Liver (tissue), 9 donors: Measurements from ENCODE around the gene SCAMP1. TPM values are rescaled to one million over a fixed set of nuclear protein-coding genes. Genes with fewer than 3 reads are reported as not detected.

Experiments
- DNase-seq: peaks from one replicate; pipeline ENCODE4 v3.0.0-alpha.2; 2017; ENCODE audit warnings: low spot score
- H3K27ac ChIP-seq, 2 donors: one replicate each; pipeline ENCODE4 v1.7.0; 2013; ENCODE audit warnings: inconsistent platforms in 2 of 2, low read length in 2 of 2, control low read depth in 1 of 2, low read depth in 1 of 2, mild to moderate bottlenecking in 1 of 2
- H3K27me3 ChIP-seq, 4 donors: one replicate each; pipeline versions ENCODE4 v1.6.1 to v1.7.0; 2013; ENCODE audit warnings: low read length in 3 of 4, inconsistent platforms in 1 of 4, mild to moderate bottlenecking in 1 of 4, moderate library complexity in 1 of 4; ENCODE audit not compliant: control insufficient read depth in 4 of 4, insufficient read depth in 4 of 4
- H3K36me3 ChIP-seq, 4 donors: one replicate each; pipeline versions ENCODE4 v1.6.1 to v1.7.0; 2013; ENCODE audit warnings: low read length in 3 of 4, mild to moderate bottlenecking in 3 of 4, low read depth in 1 of 4, moderate library complexity in 1 of 4; ENCODE audit not compliant: control insufficient read depth in 4 of 4, insufficient read depth in 3 of 4
- H3K4me1 ChIP-seq, 4 donors: one replicate each; pipeline versions ENCODE4 v1.6.1 to v1.7.0; 2013; ENCODE audit warnings: low read length in 3 of 4, mild to moderate bottlenecking in 3 of 4, moderate library complexity in 1 of 4; ENCODE audit not compliant: control insufficient read depth in 4 of 4, insufficient read depth in 4 of 4
- H3K4me3 ChIP-seq, 3 donors: one replicate each; pipeline versions ENCODE4 v1.6.1 to v1.7.0; 2013; ENCODE audit warnings: low read length in 3 of 3, control low read depth in 1 of 3, low read depth in 1 of 3, mild to moderate bottlenecking in 1 of 3
- H3K9ac ChIP-seq, 2 donors: one replicate each; pipeline ENCODE4 v1.7.0; 2013; ENCODE audit warnings: low read length in 2 of 2, mild to moderate bottlenecking in 2 of 2, moderate library complexity in 2 of 2, control low read depth in 1 of 2, low read depth in 1 of 2
- H3K9me3 ChIP-seq, 4 donors: one replicate each; pipeline versions ENCODE4 v1.6.1 to v1.7.0; 2013; ENCODE audit warnings: low read length in 3 of 4; ENCODE audit not compliant: control insufficient read depth in 4 of 4
- EGR1 ChIP-seq, 2 donors: IDR thresholded peaks; 2 replicates each; pipeline ENCODE4 v1.6.1; 2016 to 2018; ENCODE audit warnings: antibody characterized with exemption in 2 of 2, low read depth in 2 of 2
- FOXA1 ChIP-seq: IDR thresholded peaks from 2 replicates; pipeline ENCODE4 v1.6.1; 2016; ENCODE audit warnings: antibody characterized with exemption
- FOXA2 ChIP-seq: IDR thresholded peaks from 2 replicates; pipeline ENCODE4 v1.6.1; 2016; ENCODE audit warnings: antibody characterized with exemption
- GABPA ChIP-seq, 2 donors: IDR thresholded peaks in 1 of 2; conservative IDR thresholded peaks in 1 of 2; 2 replicates each; pipeline ENCODE4 v1.6.1; 2016; ENCODE audit warnings: antibody characterized with exemption in 2 of 2, mild to moderate bottlenecking in 1 of 2, moderate library complexity in 1 of 2
- HNF4A ChIP-seq, 2 donors: conservative IDR thresholded peaks; 2 replicates each; pipeline ENCODE4 v1.6.1; 2016; ENCODE audit warnings: antibody characterized with exemption in 2 of 2, mild to moderate bottlenecking in 2 of 2
- HNF4G ChIP-seq: IDR thresholded peaks from 2 replicates; pipeline ENCODE4 v1.6.1; 2016; ENCODE audit warnings: antibody characterized with exemption
- JUND ChIP-seq, 2 donors: IDR thresholded peaks; 2 replicates each; pipeline ENCODE4 v1.6.1; 2016; ENCODE audit warnings: antibody characterized with exemption in 2 of 2
- NR2F2 ChIP-seq: IDR thresholded peaks from 2 replicates; pipeline ENCODE4 v1.6.1; 2016; ENCODE audit warnings: antibody characterized with exemption
- RAD21 ChIP-seq, 2 donors: IDR thresholded peaks; 2 replicates each; pipeline ENCODE4 v1.6.1; 2016; ENCODE audit warnings: antibody characterized with exemption in 2 of 2, mild to moderate bottlenecking in 2 of 2
- RXRA ChIP-seq, 2 donors: IDR thresholded peaks; 2 replicates each; pipeline ENCODE4 v1.6.1; 2017 to 2018; ENCODE audit warnings: antibody characterized with exemption in 2 of 2, mild to moderate bottlenecking in 1 of 2
- SP1 ChIP-seq: IDR thresholded peaks from 2 replicates; pipeline ENCODE4 v1.6.1; 2018; ENCODE audit warnings: antibody characterized with exemption, mild to moderate bottlenecking
- TAF1 ChIP-seq: conservative IDR thresholded peaks from 2 replicates; pipeline ENCODE4 v1.6.1; 2016; ENCODE audit warnings: antibody characterized with exemption, mild to moderate bottlenecking
- YY1 ChIP-seq: IDR thresholded peaks from 2 replicates; pipeline ENCODE4 v1.6.1; 2016; ENCODE audit warnings: antibody characterized with exemption, mild to moderate bottlenecking
- WGBS: extraction: QIAGEN DNeasy Blood & Tissue Kit; methylation state at CpG from one replicate; pipeline ENCODE4 v1.1.7; 2013; 5-methylcytosine and 5-hydroxymethylcytosine counted together
- polyA plus RNA-seq, 2 donors: library from polyadenylated mRNA; stranded (reverse) in 1 of 2; unstranded in 1 of 2; fragments of 200-250 nt in 1 of 2; fragments of >200 nt in 1 of 2; fragmentation: Nextera tagmentation in 1 of 2; extraction: Ambion mirVana in 1 of 2; gene quantifications; one replicate each; pipeline versions ENCODE4 v1.2.1 to v1.2.3, GENCODE V29; 2013 to 2015
- total RNA-seq, 2 donors: library from RNA; depleted of rRNA; stranded (reverse); fragments of >200 nt; gene quantifications; one replicate each; pipeline ENCODE4 v1.2.3, GENCODE V29; 2014
- TF ChIP-seq, protein P1 (sequence below): IDR thresholded peaks from 2 replicates; pipeline ENCODE4 v1.6.1; 2016; ENCODE audit warnings: antibody characterized with exemption
- TF ChIP-seq, protein P2 (sequence below): IDR thresholded peaks from 2 replicates; pipeline ENCODE4 v1.6.1; 2016; ENCODE audit warnings: antibody characterized with exemption, mild to moderate bottlenecking
- TF ChIP-seq, protein P3 (sequence below): IDR thresholded peaks from 2 replicates; pipeline ENCODE4 v1.6.1; 2016; ENCODE audit warnings: antibody characterized with exemption
- TF ChIP-seq, protein P4 (sequence below): fragments of 150-350 bp; IDR thresholded peaks from 2 replicates; pipeline ENCODE4 v1.5.1; 2017; ENCODE audit warnings: improper control_type of control experiment, low read depth, low read length; ENCODE audit not compliant: missing input control
- TF ChIP-seq, protein P5 (sequence below): IDR thresholded peaks from 2 replicates; pipeline ENCODE4 v1.6.1; 2016; ENCODE audit warnings: antibody characterized with exemption
- donor health status: healthy.
- donor health status: healthy.
- donor health status: healthy.
- donor health status: healthy.
- donor health status: healthy.

SCAMP1 gene
- total and polyA plus RNA-seq, 4 donors = 5.9 to 15.0 (median 9.0) TPM

DNA sequence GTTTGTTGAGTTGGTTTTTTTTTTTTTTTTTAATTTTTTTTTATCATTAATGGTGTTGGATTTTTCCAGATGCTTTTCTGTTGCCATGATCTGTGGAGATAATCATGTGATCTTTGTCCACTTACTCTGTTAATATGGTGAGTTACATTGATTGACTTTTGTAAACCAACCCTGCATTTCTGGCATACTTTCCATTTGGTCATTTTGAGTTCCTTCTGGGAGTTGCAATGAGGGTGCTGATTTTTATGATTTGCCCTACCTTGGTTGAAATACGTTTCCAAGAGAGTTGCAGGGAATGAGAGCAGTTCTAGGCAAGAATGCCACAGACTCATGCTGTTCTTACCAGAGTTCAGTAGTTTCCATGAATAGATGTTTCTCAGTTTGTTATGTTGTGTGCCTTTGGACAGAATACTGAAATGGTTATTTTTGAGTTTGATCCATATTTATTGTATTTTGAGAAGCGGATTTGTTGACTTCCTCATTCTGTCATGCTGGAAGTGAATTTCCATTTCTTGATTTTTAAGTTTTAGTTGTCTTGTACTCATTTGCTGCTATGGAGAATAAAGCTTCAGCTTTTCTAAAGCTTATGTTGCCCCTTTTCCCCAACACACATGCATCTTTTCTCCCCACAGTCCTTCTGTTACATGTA is 69.0 kb downstream of the SCAMP1 start:
- no peak overlapping the region for H3K9ac ChIP-seq
- H3K9me3 ChIP-seq = no peaks in the 10 kb centered on the region
- 92% methylated on average over 2 of the region's 2 CpGs for WGBS
- H3K36me3 ChIP-seq = peaks cover 0 to 9% (median 0%) of the 10 kb centered on the region in 4 donors
- no peaks in the 10 kb centered on the region for H3K4me1 ChIP-seq
- H3K27me3 ChIP-seq = no peaks in the 10 kb centered on the region
- H3K27ac ChIP-seq = no peak overlapping the region
- TF ChIP-seq SP1 (no peak), FOXA2 (no peak), NR2F2 (no peak), GABPA (IDR thresholded peaks at IDR 0.05 in 1 of 2, conservative IDR thresholded peaks at IDR 0.05 in 1 of 2) (no peak)
- TF ChIP-seq, protein P1, sequence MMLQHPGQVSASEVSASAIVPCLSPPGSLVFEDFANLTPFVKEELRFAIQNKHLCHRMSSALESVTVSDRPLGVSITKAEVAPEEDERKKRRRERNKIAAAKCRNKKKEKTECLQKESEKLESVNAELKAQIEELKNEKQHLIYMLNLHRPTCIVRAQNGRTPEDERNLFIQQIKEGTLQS = no peak
- H3K4me3 ChIP-seq = no peak overlapping the region
- DNase-seq = no peak

DNA sequence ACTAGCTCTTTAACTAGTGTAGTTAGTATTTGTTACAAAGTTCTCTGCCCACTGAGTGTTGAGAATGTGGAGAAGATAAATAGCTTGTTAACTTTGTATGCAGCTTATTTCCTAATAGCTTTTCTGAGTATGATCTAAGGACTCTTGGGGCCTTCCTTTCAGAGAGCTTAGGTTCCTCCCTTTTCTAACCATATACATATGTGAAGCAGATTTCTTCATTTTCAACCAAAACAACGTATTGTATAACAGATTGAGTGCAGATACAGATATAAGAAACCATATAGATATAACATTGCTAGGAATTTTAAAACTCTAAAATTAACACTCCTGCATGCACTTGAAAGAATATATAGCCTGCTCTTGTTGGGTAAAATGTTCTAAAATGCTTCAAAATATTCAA is 70.4 kb downstream of the SCAMP1 start:
- Histone ChIP-seq H3K36me3 (peaks cover 0 to 9% (median 0%) of the 10 kb centered on the region in 4 donors), H3K27ac (no peak overlapping the region), H3K4me3 (no peak overlapping the region), H3K9me3 (no peaks in the 10 kb centered on the region), H3K4me1 (no peaks in the 10 kb centered on the region), H3K9ac (no peak overlapping the region), H3K27me3 (no peaks in the 10 kb centered on the region)
- 96% methylated on average over 1 of the region's 1 CpG for WGBS
- TF ChIP-seq EGR1 (IDR thresholded peaks at IDR 0.05; ENCODE audit: low read depth in 2 of 2) (no peak), YY1 (no peak), FOXA2 (no peak), NR2F2 (no peak), HNF4A (conservative IDR thresholded peaks at IDR 0.05) (no peak), HNF4G (no peak), JUND (IDR thresholded peaks at IDR 0.05) (no peak), RXRA (IDR thresholded peaks at IDR 0.05) (no peak), FOXA1 (no peak), RAD21 (IDR thresholded peaks at IDR 0.05) (no peak), SP1 (no peak), TAF1 (no peak), GABPA (IDR thresholded peaks at IDR 0.05 in 1 of 2, conservative IDR thresholded peaks at IDR 0.05 in 1 of 2) (no peak)
- TF ChIP-seq, protein P2, sequence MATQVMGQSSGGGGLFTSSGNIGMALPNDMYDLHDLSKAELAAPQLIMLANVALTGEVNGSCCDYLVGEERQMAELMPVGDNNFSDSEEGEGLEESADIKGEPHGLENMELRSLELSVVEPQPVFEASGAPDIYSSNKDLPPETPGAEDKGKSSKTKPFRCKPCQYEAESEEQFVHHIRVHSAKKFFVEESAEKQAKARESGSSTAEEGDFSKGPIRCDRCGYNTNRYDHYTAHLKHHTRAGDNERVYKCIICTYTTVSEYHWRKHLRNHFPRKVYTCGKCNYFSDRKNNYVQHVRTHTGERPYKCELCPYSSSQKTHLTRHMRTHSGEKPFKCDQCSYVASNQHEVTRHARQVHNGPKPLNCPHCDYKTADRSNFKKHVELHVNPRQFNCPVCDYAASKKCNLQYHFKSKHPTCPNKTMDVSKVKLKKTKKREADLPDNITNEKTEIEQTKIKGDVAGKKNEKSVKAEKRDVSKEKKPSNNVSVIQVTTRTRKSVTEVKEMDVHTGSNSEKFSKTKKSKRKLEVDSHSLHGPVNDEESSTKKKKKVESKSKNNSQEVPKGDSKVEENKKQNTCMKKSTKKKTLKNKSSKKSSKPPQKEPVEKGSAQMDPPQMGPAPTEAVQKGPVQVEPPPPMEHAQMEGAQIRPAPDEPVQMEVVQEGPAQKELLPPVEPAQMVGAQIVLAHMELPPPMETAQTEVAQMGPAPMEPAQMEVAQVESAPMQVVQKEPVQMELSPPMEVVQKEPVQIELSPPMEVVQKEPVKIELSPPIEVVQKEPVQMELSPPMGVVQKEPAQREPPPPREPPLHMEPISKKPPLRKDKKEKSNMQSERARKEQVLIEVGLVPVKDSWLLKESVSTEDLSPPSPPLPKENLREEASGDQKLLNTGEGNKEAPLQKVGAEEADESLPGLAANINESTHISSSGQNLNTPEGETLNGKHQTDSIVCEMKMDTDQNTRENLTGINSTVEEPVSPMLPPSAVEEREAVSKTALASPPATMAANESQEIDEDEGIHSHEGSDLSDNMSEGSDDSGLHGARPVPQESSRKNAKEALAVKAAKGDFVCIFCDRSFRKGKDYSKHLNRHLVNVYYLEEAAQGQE = no peak
- TF ChIP-seq, protein P3, sequence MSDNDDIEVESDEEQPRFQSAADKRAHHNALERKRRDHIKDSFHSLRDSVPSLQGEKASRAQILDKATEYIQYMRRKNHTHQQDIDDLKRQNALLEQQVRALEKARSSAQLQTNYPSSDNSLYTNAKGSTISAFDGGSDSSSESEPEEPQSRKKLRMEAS = no peak
- TF ChIP-seq, protein P1 = no peak
- TF ChIP-seq, protein P4, sequence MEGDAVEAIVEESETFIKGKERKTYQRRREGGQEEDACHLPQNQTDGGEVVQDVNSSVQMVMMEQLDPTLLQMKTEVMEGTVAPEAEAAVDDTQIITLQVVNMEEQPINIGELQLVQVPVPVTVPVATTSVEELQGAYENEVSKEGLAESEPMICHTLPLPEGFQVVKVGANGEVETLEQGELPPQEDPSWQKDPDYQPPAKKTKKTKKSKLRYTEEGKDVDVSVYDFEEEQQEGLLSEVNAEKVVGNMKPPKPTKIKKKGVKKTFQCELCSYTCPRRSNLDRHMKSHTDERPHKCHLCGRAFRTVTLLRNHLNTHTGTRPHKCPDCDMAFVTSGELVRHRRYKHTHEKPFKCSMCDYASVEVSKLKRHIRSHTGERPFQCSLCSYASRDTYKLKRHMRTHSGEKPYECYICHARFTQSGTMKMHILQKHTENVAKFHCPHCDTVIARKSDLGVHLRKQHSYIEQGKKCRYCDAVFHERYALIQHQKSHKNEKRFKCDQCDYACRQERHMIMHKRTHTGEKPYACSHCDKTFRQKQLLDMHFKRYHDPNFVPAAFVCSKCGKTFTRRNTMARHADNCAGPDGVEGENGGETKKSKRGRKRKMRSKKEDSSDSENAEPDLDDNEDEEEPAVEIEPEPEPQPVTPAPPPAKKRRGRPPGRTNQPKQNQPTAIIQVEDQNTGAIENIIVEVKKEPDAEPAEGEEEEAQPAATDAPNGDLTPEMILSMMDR = no peak
- TF ChIP-seq, protein P5, sequence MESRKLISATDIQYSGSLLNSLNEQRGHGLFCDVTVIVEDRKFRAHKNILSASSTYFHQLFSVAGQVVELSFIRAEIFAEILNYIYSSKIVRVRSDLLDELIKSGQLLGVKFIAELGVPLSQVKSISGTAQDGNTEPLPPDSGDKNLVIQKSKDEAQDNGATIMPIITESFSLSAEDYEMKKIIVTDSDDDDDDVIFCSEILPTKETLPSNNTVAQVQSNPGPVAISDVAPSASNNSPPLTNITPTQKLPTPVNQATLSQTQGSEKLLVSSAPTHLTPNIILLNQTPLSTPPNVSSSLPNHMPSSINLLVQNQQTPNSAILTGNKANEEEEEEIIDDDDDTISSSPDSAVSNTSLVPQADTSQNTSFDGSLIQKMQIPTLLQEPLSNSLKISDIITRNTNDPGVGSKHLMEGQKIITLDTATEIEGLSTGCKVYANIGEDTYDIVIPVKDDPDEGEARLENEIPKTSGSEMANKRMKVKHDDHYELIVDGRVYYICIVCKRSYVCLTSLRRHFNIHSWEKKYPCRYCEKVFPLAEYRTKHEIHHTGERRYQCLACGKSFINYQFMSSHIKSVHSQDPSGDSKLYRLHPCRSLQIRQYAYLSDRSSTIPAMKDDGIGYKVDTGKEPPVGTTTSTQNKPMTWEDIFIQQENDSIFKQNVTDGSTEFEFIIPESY = no peak
- no peak for DNase-seq
